Non-pigmented ciliary epithelial cell (primary cell): ENCODE data around the gene MINDY3.
A peak's percentile ranks its signal among the peaks of the same experiment; 100 is the strongest.
"Not testable (repeated sequence)": the region's sequence is repeated elsewhere in the genome, so short reads cannot be mapped to it uniquely, and the experiment has no call there.

ENCODE experiments used
- DNase-seq: peaks from one replicate; pipeline ENCODE4 v3.0.0-alpha.2; 2010; ENCODE audit warnings: low read depth

MINDY3 gene

DNA sequence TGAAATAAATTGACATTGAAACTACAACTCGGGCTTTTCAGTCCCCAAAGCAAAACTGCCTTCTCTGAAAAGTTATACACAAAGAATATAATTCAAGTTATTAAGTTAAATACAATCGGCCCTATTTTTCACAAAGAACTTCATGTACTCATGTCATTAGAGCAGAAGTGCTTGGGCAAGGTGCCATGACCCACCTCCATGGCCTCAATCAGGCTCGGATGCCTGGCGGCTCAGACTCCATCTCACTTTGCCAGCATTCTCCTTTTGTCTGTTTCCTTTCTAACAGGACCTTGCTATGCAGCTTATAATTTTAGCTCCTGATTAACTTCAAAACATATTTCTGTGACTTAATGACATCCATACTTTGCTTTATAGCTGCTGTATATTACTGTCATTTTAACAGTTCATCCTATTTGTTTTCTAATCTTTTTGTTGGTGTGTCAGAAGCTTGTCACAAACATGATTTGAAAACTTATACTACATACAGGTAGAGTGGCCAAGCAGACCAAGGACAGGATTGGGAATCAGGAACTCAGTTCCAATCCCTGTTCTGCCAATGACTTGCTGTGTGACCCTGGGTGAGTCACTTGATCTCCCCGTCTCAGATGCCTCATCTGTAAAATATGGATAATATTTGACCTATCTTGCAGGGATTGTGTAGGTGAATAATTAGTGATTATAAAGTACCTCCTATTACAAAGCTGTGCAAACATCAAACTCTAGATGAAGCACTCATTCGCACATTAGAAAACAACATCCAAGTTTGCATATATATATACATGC lies 79.8 kb downstream of the MINDY3 start:
- no peak for DNase-seq

GRCh38 chr10:15775513-15775912 lies 84.8 kb downstream of the MINDY3 start:
- peak; percentile 72 for DNase-seq

GRCh38 chr10:15774534-15774933 lies 85.8 kb downstream of the MINDY3 start:
- not testable (repeated sequence) for DNase-seq

- no peak for DNase-seq
Observed at GRCh38 chr10:15764892-15765454, 95.3 kb downstream of the MINDY3 start.

- no peak for DNase-seq
Observed at GRCh38 chr10:15763006-15763405, 97.3 kb downstream of the MINDY3 start.

DNA sequence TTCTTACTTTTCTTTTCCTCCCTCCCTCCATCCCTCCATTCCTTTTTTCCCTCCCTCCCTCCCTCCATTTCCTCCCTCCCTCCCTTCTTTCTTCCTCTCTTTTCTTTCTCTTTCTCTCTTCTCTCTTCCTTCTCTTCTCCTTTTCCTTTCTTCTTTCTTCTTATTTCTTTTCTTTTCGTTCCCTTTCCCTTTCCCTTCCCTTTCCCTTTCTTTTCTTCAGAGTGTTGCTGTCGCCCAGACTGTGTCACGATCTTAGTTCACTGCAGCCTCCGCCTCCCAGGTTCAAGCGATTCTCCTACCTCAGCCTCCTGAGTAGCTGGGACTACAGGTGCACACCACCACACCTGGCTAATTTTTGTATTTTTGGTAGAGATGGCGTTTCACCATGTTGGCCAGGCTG lies 98.1 kb downstream of the MINDY3 start:
- not testable (repeated sequence) for DNase-seq

DNA sequence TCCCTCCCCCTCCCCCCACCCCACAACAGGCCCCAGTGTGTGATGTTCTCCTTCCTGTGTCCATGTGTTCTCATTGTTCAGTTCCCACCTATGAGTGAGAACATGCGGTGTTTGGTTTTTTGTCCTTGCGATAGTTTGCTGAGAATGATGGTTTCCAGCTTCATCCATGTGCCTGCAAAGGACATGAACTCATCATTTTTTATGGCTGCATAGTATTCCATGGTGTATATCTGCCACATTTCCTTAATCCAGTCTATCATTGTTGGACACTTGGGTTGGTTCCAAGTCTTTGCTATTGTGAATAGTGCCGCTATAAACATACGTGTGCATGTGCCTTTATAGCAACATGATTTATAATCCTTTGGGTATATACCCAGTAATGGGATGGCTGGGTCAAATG lies 99.1 kb downstream of the MINDY3 start:
- not testable (repeated sequence) for DNase-seq

DNA sequence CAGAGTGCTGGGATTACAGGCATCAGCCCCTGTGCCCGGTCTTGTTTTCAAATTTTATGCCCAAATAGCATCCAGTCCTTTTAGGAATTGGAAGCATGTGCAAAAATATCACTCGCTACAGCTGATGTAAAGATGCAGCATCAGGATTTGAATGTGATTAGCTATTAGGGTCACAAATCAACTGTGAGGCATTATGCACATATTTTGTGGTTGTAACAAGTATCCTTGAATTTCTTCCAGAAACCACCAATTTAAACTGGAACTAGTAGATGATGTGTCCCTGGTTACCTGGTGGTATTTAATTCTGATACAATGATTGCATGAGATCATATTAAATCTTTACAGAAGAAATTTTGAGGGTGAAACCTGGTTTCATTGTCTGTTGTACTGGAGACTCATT lies 99.6 kb downstream of the MINDY3 start:
- no peak for DNase-seq

DNA sequence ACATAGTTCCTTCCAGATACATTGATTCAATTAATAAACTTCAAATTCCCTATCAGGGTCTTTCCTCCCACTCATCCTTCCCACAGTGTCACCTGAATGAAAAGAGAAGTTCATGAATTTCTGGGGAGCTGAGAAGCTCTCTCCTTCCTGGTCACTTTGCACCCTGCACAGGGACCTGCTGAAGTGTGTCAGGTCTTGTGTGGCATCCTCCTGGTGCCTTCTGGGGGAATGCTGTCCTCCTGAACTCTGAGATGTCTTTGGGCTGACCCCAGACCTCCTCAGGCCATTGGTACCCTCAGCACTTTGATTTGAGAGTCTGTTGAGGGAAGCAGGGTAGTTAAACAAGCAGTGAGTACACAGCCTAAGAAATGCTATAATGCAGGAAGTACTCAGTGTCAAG lies 101.0 kb downstream of the MINDY3 start:
- no peak for DNase-seq

GRCh38 chr10:15758618-15759017 lies 101.7 kb downstream of the MINDY3 start:
- DNase-seq, result no peak

GRCh38 chr10:15754937-15755336 lies 105.4 kb downstream of the MINDY3 start:
- DNase-seq, result no peak

GRCh38 chr10:15751046-15751445 lies 109.3 kb downstream of the MINDY3 start:
- DNase-seq, result no peak

- no peak for DNase-seq
Observed at GRCh38 chr10:15748126-15748525, 112.2 kb downstream of the MINDY3 start.

GRCh38 chr10:15747632-15748031 lies 112.7 kb downstream of the MINDY3 start:
- DNase-seq, result no peak

DNA sequence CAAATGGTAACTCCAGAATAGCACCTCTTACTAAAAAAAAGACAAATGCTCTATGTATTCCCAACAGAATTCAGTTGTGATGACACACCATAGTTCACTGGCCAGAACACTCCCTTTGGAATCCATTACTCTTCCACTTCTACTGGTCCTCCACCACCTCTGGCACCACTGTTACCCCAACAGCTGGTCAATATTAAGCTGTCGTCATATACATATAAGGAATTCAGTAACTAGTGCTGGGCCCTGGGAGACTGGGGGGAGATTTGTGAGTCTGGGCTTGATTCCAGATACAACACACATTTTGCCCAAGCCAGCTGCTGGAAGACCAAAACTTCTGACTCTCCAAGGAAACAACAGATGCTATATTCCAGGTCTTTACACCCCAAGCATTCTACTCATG lies 114.6 kb downstream of the MINDY3 start:
- no peak for DNase-seq

- no peak for DNase-seq
Observed at GRCh38 chr10:15744217-15744865, 116.0 kb downstream of the MINDY3 start.

- no peak for DNase-seq
Observed at GRCh38 chr10:15743443-15743842, 116.9 kb downstream of the MINDY3 start.

DNA sequence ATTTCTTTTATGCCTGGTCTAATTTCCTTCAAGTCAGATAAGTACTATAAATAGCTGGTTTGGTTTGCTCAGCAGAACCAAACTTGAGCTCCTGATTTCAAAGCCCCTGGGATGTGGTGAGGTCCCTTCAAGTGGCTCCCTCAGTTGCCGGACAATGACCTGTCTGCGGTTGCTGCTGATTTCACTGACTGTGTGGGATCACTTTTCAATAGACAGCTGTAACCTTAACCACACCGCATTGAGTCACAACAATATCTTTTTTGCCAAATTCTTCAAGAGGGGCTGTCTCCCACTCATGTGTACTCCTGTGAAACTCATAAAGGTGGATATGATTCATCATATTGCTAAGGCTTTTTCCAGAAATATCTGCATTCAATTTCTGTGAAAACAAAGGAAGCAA lies 117.5 kb downstream of the MINDY3 start:
- no peak for DNase-seq

DNA sequence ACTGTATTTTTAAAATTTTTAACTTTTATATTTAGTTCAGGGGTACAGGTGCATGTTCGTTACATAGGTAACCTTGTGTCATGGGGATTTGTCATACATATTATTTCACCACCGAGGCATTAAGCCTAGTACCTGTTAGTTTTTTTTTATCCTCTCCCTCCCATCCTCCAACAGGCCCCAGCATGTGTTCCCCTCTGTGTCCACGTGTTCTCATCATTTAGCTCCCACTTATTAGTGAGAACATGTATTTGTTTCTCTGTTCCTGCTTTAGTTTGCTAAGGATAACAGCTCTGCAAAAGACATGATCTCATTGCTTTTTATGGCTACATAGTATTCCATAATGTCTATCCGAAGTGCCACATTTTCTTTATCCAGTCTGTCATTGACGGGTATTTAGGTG lies 118.2 kb downstream of the MINDY3 start:
- DNase-seq, result no peak

- no peak for DNase-seq
Observed at GRCh38 chr10:15741581-15741980, 118.7 kb downstream of the MINDY3 start.

DNA sequence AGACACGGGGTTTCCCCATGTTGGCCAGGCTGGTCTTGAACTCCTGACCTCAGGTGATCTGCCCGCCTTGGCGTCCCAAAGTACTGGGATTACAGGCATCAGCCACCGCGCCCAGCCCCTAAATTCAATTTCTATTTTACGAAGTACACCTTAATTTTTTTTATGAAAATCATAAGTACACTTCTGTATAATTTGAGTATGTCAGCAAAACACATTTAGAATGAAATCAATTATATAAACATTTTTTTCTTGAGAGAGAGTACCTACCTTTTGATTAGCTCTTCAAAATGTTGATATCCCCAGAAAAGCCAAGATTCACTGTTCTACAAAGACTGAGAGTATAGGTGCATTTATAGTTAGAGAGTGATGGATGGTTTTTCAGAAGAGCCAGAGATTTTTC lies 120.0 kb downstream of the MINDY3 start:
- DNase-seq, result no peak

DNA sequence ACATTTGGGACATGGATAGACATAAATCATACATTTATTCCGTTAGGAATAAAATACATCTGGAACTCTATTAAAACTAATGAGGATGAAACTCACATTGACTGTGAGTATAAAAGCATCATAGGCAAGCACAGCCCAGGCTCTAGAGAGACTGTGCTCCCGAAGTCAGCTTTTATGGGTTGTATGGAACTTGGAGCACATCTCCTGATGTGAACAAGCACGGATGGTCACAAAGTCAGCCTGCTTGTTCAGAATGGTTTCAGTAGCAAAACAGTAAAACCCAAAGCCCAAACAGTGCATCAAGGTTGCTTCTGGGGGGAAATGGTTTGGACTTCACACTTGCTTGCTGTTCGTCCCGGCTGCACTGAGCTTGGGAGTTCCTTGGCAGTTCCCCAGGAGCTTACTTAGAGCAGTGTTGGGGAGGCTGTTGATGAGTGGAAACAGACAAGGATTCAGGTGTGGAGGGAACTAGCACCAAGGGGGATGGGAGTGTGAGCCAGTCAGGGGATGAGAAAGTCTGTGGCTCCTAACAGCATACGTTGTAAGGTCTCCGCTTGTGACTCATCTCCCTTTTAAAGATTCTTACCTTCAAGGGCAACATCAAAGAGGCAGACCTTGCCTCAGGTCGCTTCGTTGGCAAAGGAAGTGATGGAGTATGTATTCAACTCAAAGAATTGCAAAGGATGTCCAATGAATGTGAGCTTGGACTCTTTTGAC lies 120.9 kb downstream of the MINDY3 start:
- no peak for DNase-seq
